Measurements from ENCODE around the gene RPGRIP1L. TPM values are rescaled to one million over a fixed set of nuclear protein-coding genes. Genes with fewer than 3 reads are reported as not detected.

The RPGRIP1L gene
- total and polyA plus RNA-seq, 2 donors (not counting 1 experiment from before 2014, with no cell fraction given): 1.0 to 7.1 TPM

GRCh38 chr16:53614346-53614745 lies 89.3 kb downstream of the RPGRIP1L start:
- H3K9me3 Mint-ChIP-seq (ENCODE audit: insufficient read depth): no peaks in the 10 kb centered on the region
- Histone ChIP-seq H2AFZ (ENCODE audit: insufficient read depth, low read depth, low read length, poor library complexity, severe bottlenecking) (no peak overlapping the region), H4K20me1 (ENCODE audit: control insufficient read depth, insufficient read depth, low read length, poor library complexity, severe bottlenecking) (no peaks in the 10 kb centered on the region), H3K9ac (ENCODE audit: low read length) (no peak overlapping the region), H3K27ac (ENCODE audit: low read length in 2 of 2) (no peak overlapping the region), H3K27me3 (replicated peaks in 1 of 4; ENCODE audit: control extremely low read depth in 1 of 4, control insufficient read depth in 3 of 4, insufficient read depth in 4 of 4, low read length in 3 of 4) (no peaks in the 10 kb centered on the region), H3K4me2 (replicated peaks; ENCODE audit: low read depth, low read length, poor library complexity, severe bottlenecking) (no peak overlapping the region), H3K4me3 (ENCODE audit: control extremely low read depth in 1 of 5, extremely low read depth in 1 of 5, insufficient read depth in 1 of 5, low read depth in 2 of 5, low read length in 4 of 5) (no peak overlapping the region), H3K79me2 (ENCODE audit: control insufficient read depth, insufficient read depth, low read length) (no peaks in the 10 kb centered on the region), H3K9me3 (ENCODE audit: control extremely low read depth in 1 of 3, control insufficient read depth in 2 of 3, insufficient read depth in 1 of 3, low read length in 2 of 3) (no peaks in the 10 kb centered on the region), H3K36me3 (replicated peaks in 1 of 2; ENCODE audit: control extremely low read depth in 1 of 2, control insufficient read depth in 1 of 2, extremely low read depth in 1 of 2, insufficient read depth in 2 of 2, low read length in 1 of 2) (no peaks in the 10 kb centered on the region), H3K4me1 (ENCODE audit: control insufficient read depth in 2 of 2, insufficient read depth in 2 of 2, low read length in 2 of 2) (no peaks in the 10 kb centered on the region)
- H3K4me1 Mint-ChIP-seq: no peaks in the 10 kb centered on the region
- ChIA-PET CTCF (no interaction called here), POLR2A (no interaction called here)
- H3K27me3 Mint-ChIP-seq: no peaks in the 10 kb centered on the region
- TF ChIP-seq CTCF (IDR thresholded peaks at IDR 0.05) (no peak), EZH2 (IDR thresholded peaks at IDR 0.05; ENCODE audit: borderline replicate concordance, insufficient read depth, low read depth, low read length, poor library complexity, severe bottlenecking) (no peak)
- no peak for ATAC-seq (ENCODE audit: low read depth)
- no CpG with 5 or more reads among the region's 1 CpG for WGBS (ENCODE audit: insufficient coverage)
- H3K4me3 Mint-ChIP-seq: no peak overlapping the region
- no peak for DNase-seq
- intact Hi-C loops (cut with micrococcal nuclease): no loop called here
- H3K27ac Mint-ChIP-seq: no peak overlapping the region

GRCh38 chr16:53612003-53612402 lies 91.7 kb downstream of the RPGRIP1L start:
- no peak overlapping the region for H3K27ac Mint-ChIP-seq
- H3K27ac ChIP-seq (ENCODE audit: low read length in 2 of 2): no peak overlapping the region
- H3K4me3 ChIP-seq (ENCODE audit: control extremely low read depth in 1 of 5, extremely low read depth in 1 of 5, insufficient read depth in 1 of 5, low read depth in 2 of 5, low read length in 4 of 5): no peak overlapping the region
- ATAC-seq (ENCODE audit: low read depth): no peak
- H3K27me3 Mint-ChIP-seq: no peaks in the 10 kb centered on the region
- no peak overlapping the region for H3K9ac ChIP-seq (ENCODE audit: low read length)
- H3K9me3 Mint-ChIP-seq (ENCODE audit: insufficient read depth): no peaks in the 10 kb centered on the region
- H3K4me2 ChIP-seq (replicated peaks; ENCODE audit: low read depth, low read length, poor library complexity, severe bottlenecking): no peak overlapping the region
- no CpG with 5 or more reads among the region's 3 CpGs for WGBS (ENCODE audit: insufficient coverage)
- intact Hi-C loops (cut with micrococcal nuclease): no loop called here
- no peaks in the 10 kb centered on the region for H3K79me2 ChIP-seq (ENCODE audit: control insufficient read depth, insufficient read depth, low read length)
- no peaks in the 10 kb centered on the region for H4K20me1 ChIP-seq (ENCODE audit: control insufficient read depth, insufficient read depth, low read length, poor library complexity, severe bottlenecking)
- no peak overlapping the region for H3K4me3 Mint-ChIP-seq
- no peaks in the 10 kb centered on the region for H3K4me1 ChIP-seq (ENCODE audit: control insufficient read depth in 2 of 2, insufficient read depth in 2 of 2, low read length in 2 of 2)
- CTCF ChIA-PET: no interaction called here
- no peaks in the 10 kb centered on the region for H3K27me3 ChIP-seq (replicated peaks in 1 of 4; ENCODE audit: control extremely low read depth in 1 of 4, control insufficient read depth in 3 of 4, insufficient read depth in 4 of 4, low read length in 3 of 4)
- no peaks in the 10 kb centered on the region for H3K9me3 ChIP-seq (ENCODE audit: control extremely low read depth in 1 of 3, control insufficient read depth in 2 of 3, insufficient read depth in 1 of 3, low read length in 2 of 3)
- H3K4me1 Mint-ChIP-seq: no peaks in the 10 kb centered on the region
- POLR2A ChIA-PET: no interaction called here
- no peaks in the 10 kb centered on the region for H3K36me3 ChIP-seq (replicated peaks in 1 of 2; ENCODE audit: control extremely low read depth in 1 of 2, control insufficient read depth in 1 of 2, extremely low read depth in 1 of 2, insufficient read depth in 2 of 2, low read length in 1 of 2)
- TF ChIP-seq CTCF (IDR thresholded peaks at IDR 0.05) (no peak), EZH2 (IDR thresholded peaks at IDR 0.05; ENCODE audit: borderline replicate concordance, insufficient read depth, low read depth, low read length, poor library complexity, severe bottlenecking) (no peak)
- no peak overlapping the region for H2AFZ ChIP-seq (ENCODE audit: insufficient read depth, low read depth, low read length, poor library complexity, severe bottlenecking)
- DNase-seq: no peak
